Measurements from ENCODE around the gene SFXN2.
"Not testable (repeated sequence)": the region's sequence is repeated elsewhere in the genome, so short reads cannot be mapped to it uniquely, and the experiment has no call there.

SFXN2 gene

GRCh38 chr10:102714621-102715455, at the start of gene SFXN2:
TSS of gene SFXN2 (plus strand) at chr10:102714636. CDS start at chr10:102726637, 12,001 bp downstream.
- Histone ChIP-seq H3K9ac (ENCODE audit: low read length) (peak within 1 kb of the TSS; percentile 25), H3K27ac (ENCODE audit: low read depth, low read length) (peak within 1 kb of the TSS; percentile 17), H3K4me3 (ENCODE audit: low read length) (peak within 1 kb of the TSS; percentile 91), H3K4me1 (ENCODE audit: control insufficient read depth, insufficient read depth, low read length) (peaks cover 2% of the 10 kb centered on the region), H3K36me3 (ENCODE audit: control insufficient read depth, insufficient read depth, low read length) (no peaks in the 10 kb centered on the region), H3K27me3 (ENCODE audit: control insufficient read depth, insufficient read depth, low read length) (no peaks in the 10 kb centered on the region)

- no peaks in the 10 kb centered on the region for H3K36me3 ChIP-seq (ENCODE audit: control insufficient read depth, insufficient read depth, low read length)
- no peak overlapping the region for H3K27ac ChIP-seq (ENCODE audit: low read depth, low read length)
- H3K4me3 ChIP-seq (ENCODE audit: low read length) = no peak overlapping the region
- H3K9ac ChIP-seq (ENCODE audit: low read length) = no peak overlapping the region
- H3K27me3 ChIP-seq (ENCODE audit: control insufficient read depth, insufficient read depth, low read length) = no peaks in the 10 kb centered on the region
- H3K4me1 ChIP-seq (ENCODE audit: control insufficient read depth, insufficient read depth, low read length) = no peaks in the 10 kb centered on the region
These were observed 48.4 kb upstream of the SFXN2 start for GRCh38 chr10:102665904-102666509.

DNA sequence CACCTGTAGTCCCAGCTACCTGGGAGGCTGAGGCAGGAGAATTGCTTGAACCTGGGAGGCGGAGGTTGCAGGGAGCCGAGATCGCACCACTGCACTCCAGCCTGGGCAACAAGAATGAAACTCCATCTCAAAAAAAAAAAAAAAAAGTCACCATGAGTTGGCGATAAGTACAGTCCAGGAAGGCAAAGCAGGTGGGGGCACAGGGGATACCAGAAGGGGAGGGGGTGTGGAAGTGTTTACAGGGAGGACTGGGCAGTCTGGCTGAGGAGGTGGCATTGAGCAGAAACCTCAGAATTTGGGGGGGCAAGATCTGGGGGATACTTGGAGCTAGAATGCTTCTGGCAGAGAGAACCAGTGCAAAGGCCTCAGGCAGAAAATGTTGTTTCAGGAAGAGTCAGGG, 47.0 kb upstream of the SFXN2 start:
- H3K36me3 ChIP-seq (ENCODE audit: control insufficient read depth, insufficient read depth, low read length); H3K27me3 ChIP-seq (ENCODE audit: control insufficient read depth, insufficient read depth, low read length); H3K9ac ChIP-seq (ENCODE audit: low read length); H3K4me3 ChIP-seq (ENCODE audit: low read length); H3K4me1 ChIP-seq (ENCODE audit: control insufficient read depth, insufficient read depth, low read length); H3K27ac ChIP-seq (ENCODE audit: low read depth, low read length): not testable (repeated sequence)

GRCh38 chr10:102668326-102669107, 45.9 kb upstream of the SFXN2 start:
- Histone ChIP-seq H3K9ac (ENCODE audit: low read length) (no peak overlapping the region), H3K4me3 (ENCODE audit: low read length) (no peak overlapping the region), H3K27me3 (ENCODE audit: control insufficient read depth, insufficient read depth, low read length) (no peaks in the 10 kb centered on the region), H3K36me3 (ENCODE audit: control insufficient read depth, insufficient read depth, low read length) (no peaks in the 10 kb centered on the region), H3K4me1 (ENCODE audit: control insufficient read depth, insufficient read depth, low read length) (no peaks in the 10 kb centered on the region), H3K27ac (ENCODE audit: low read depth, low read length) (no peak overlapping the region)

GRCh38 chr10:102669206-102670064, 45.0 kb upstream of the SFXN2 start:
- H3K27me3 ChIP-seq (ENCODE audit: control insufficient read depth, insufficient read depth, low read length) = no peaks in the 10 kb centered on the region
- H3K9ac ChIP-seq (ENCODE audit: low read length) = no peak overlapping the region
- peaks cover 4% of the 10 kb centered on the region for H3K4me1 ChIP-seq (ENCODE audit: control insufficient read depth, insufficient read depth, low read length)
- no peak overlapping the region for H3K4me3 ChIP-seq (ENCODE audit: low read length)
- H3K36me3 ChIP-seq (ENCODE audit: control insufficient read depth, insufficient read depth, low read length) = no peaks in the 10 kb centered on the region
- no peak overlapping the region for H3K27ac ChIP-seq (ENCODE audit: low read depth, low read length)

DNA sequence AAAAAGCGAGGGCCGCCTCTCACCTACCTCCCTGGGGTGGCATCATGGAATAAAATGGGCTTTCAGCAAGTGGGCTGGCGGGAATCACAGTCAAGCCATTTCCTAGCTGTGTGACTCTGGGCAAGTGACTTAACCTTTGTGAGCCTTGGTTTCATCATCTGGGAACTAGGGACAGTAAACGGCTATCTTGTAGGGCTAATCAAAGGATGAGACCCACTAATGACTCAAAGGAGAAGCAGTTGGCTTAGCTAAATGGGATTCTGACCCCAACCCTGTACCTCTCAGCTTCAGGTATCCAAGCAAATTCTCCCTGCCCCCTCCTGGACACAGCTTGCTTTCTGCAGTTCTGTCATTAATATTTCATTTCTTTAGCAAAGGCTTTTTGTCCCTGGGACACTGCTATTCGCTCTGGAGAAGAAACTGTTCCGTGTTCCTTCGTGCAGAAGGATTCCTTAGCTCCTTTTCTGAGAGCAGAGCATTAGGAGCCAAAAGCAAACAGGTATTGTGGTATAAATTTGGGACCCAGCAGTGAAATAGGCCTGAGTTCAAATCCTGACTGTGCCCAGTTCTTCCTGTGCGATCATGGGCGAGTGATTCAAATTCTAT, 44.3 kb upstream of the SFXN2 start:
- Histone ChIP-seq H3K27me3 (ENCODE audit: control insufficient read depth, insufficient read depth, low read length) (no peaks in the 10 kb centered on the region), H3K27ac (ENCODE audit: low read depth, low read length) (no peak overlapping the region), H3K9ac (ENCODE audit: low read length) (no peak overlapping the region), H3K4me3 (ENCODE audit: low read length) (no peak overlapping the region), H3K4me1 (ENCODE audit: control insufficient read depth, insufficient read depth, low read length) (peaks cover 8% of the 10 kb centered on the region), H3K36me3 (ENCODE audit: control insufficient read depth, insufficient read depth, low read length) (no peaks in the 10 kb centered on the region)

DNA sequence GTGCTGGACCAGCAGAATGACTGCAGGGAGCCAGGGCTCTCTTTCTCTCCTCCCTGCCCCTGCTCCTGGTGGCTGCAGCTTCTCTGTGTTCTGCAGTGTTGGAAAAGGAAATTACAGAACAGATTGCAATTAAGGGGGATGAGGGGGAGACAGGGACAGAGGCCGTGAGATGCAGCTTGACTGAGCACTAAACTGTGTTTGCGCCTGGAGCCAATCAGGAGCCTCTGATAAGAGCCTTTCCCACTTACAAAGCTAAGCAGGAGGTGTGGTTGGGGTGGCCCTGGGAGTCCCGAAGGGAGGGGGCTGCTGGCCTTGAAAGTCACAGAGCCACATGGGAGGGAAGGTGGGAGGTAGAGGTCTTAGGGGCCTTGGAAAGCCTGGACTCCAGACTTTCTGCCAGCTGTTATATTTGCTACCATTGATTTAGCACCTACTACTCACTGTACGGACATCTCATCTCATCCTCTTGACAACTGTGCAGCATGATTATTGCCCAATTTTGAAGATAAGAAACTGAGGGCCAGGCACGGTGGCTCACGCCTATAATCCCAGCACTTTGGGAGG, 43.5 kb upstream of the SFXN2 start:
- Histone ChIP-seq H3K4me1 (ENCODE audit: control insufficient read depth, insufficient read depth, low read length) (peaks cover 8% of the 10 kb centered on the region), H3K27ac (ENCODE audit: low read depth, low read length) (no peak overlapping the region), H3K9ac (ENCODE audit: low read length) (no peak overlapping the region)

DNA sequence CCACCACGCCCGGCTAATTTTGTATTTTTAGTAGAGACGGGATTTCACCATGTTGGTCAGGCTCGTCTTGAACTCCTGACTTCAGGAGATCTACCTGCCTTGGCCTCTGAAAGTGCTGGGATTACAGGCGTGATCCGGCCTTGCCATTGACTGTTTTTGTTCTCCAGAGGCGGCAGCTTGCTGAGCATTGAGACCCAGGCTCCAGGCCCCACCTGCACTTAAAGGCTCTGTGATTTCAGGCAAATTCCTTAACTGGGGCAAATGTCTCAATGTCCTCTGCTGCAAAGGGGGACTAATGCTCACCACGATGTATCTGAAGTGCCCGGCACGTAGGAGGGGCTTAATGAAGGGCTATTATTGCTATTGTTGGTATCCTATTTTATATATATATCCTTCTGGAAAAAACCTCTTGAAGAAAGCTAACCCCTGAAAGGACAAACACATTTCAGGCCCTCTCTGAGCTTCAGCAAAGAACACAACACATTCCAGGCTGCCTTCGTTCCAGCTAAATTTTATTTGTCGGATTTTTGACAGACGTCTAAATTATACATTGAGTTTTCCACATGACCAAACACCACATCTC, 41.1 kb upstream of the SFXN2 start:
- Histone ChIP-seq H3K9ac (ENCODE audit: low read length) (no peak overlapping the region), H3K4me3 (ENCODE audit: low read length) (no peak overlapping the region), H3K36me3 (ENCODE audit: control insufficient read depth, insufficient read depth, low read length) (no peaks in the 10 kb centered on the region), H3K27me3 (ENCODE audit: control insufficient read depth, insufficient read depth, low read length) (no peaks in the 10 kb centered on the region), H3K4me1 (ENCODE audit: control insufficient read depth, insufficient read depth, low read length) (peaks cover 8% of the 10 kb centered on the region), H3K27ac (ENCODE audit: low read depth, low read length) (peak overlapping the region; percentile 44)

More for the DNA sequence above, 43.5 kb upstream of the SFXN2 start:
- H3K4me3 ChIP-seq (ENCODE audit: low read length) = no peak overlapping the region
- no peaks in the 10 kb centered on the region for H3K36me3 ChIP-seq (ENCODE audit: control insufficient read depth, insufficient read depth, low read length)
- no peaks in the 10 kb centered on the region for H3K27me3 ChIP-seq (ENCODE audit: control insufficient read depth, insufficient read depth, low read length)

- Histone ChIP-seq H3K9ac (ENCODE audit: low read length) (no peak overlapping the region), H3K27me3 (ENCODE audit: control insufficient read depth, insufficient read depth, low read length) (no peaks in the 10 kb centered on the region), H3K4me1 (ENCODE audit: control insufficient read depth, insufficient read depth, low read length) (peaks cover 8% of the 10 kb centered on the region), H3K4me3 (ENCODE audit: low read length) (peak overlapping the region; percentile 24), H3K36me3 (ENCODE audit: control insufficient read depth, insufficient read depth, low read length) (no peaks in the 10 kb centered on the region), H3K27ac (ENCODE audit: low read depth, low read length) (peak overlapping the region; percentile 44)
These were observed 40.5 kb upstream of the SFXN2 start for GRCh38 chr10:102673819-102674511.

- Histone ChIP-seq H3K27me3 (ENCODE audit: control insufficient read depth, insufficient read depth, low read length) (no peaks in the 10 kb centered on the region), H3K9ac (ENCODE audit: low read length) (no peak overlapping the region), H3K27ac (ENCODE audit: low read depth, low read length) (no peak overlapping the region), H3K36me3 (ENCODE audit: control insufficient read depth, insufficient read depth, low read length) (no peaks in the 10 kb centered on the region), H3K4me1 (ENCODE audit: control insufficient read depth, insufficient read depth, low read length) (peaks cover 8% of the 10 kb centered on the region), H3K4me3 (ENCODE audit: low read length) (no peak overlapping the region)
These were observed 39.9 kb upstream of the SFXN2 start for GRCh38 chr10:102674566-102674965.
